HG02884 (cell line): ENCODE measurements around the gene DMKN.
"Not testable (repeated sequence)": the region's sequence is repeated elsewhere in the genome, so short reads cannot be mapped to it uniquely, and the experiment has no call there.

Experiments
- ATAC-seq: cut with Tn5 transposase; IDR thresholded peaks from one replicate; pipeline ENCODE4 v1.9.1; 2021; ENCODE audit warnings: mild to moderate bottlenecking, moderate library complexity; ENCODE audit not compliant: unreplicated experiment

The DMKN gene

GRCh38 chr19:35470128-35470527 is 43.3 kb downstream of the DMKN start:
- ATAC-seq: no peak

GRCh38 chr19:35468637-35469036 is 44.8 kb downstream of the DMKN start:
- ATAC-seq: no peak

- no peak for ATAC-seq
Measured at GRCh38 chr19:35466259-35466658, 47.2 kb downstream of the DMKN start.

- ATAC-seq: not testable (repeated sequence)
Measured at GRCh38 chr19:35462956-35463355, 50.5 kb downstream of the DMKN start.

- ATAC-seq: peak; percentile 66
Measured at GRCh38 chr19:35462476-35462953, 50.9 kb downstream of the DMKN start.

- not testable (repeated sequence) for ATAC-seq
Measured at GRCh38 chr19:35461788-35462187, 51.7 kb downstream of the DMKN start.

- ATAC-seq: no peak
Measured at GRCh38 chr19:35461060-35461459, 52.4 kb downstream of the DMKN start.

GRCh38 chr19:35460608-35461007 is 52.8 kb downstream of the DMKN start:
- ATAC-seq: no peak

GRCh38 chr19:35459414-35460082 is 53.9 kb downstream of the DMKN start:
- ATAC-seq: no peak

GRCh38 chr19:35458731-35459391 is 54.6 kb downstream of the DMKN start:
- ATAC-seq: no peak

- no peak for ATAC-seq
Measured at GRCh38 chr19:35458192-35458591, 55.3 kb downstream of the DMKN start.

- ATAC-seq: no peak
Measured at GRCh38 chr19:35457173-35457572, 56.3 kb downstream of the DMKN start.

GRCh38 chr19:35455616-35456201 is 57.7 kb downstream of the DMKN start:
- ATAC-seq: no peak

GRCh38 chr19:35454663-35455062 is 58.8 kb downstream of the DMKN start:
- ATAC-seq: no peak

GRCh38 chr19:35451338-35452096 is 61.9 kb downstream of the DMKN start:
- ATAC-seq: no peak

GRCh38 chr19:35449359-35450043 is 63.9 kb downstream of the DMKN start:
- ATAC-seq: no peak

GRCh38 chr19:35447606-35448469 is 65.6 kb downstream of the DMKN start, which contains the start of gene FFAR2:
TSS of gene FFAR2 (plus strand) at chr19:35448257. CDS start at chr19:35449715, 1,458 bp downstream.
- ATAC-seq: no peak
